Lung (tissue), 12 donors: ENCODE data around the gene RFPL3. TPM values are rescaled to one million over a fixed set of nuclear protein-coding genes. Genes with fewer than 3 reads are reported as not detected.

ENCODE experiments used
- ATAC-seq: fragments of 200-7000 bp; cut with Tn5 transposase; one replicate; pipeline ENCODE4 v1.9.1; 2020; ENCODE audit warnings: moderate number of reproducible peaks; ENCODE audit not compliant: insufficient read depth, low FRiP score
- DNase-seq, 3 donors: peaks; one replicate each; pipeline ENCODE4 v3.0.0-alpha.2; 2013 to 2017
- H3K27ac ChIP-seq, 2 donors: one replicate each; pipeline ENCODE4 v1.5.1; 2013; ENCODE audit warnings: mild to moderate bottlenecking in 2 of 2, moderate library complexity in 2 of 2, control low read depth in 1 of 2, inconsistent platforms in 1 of 2, low read depth in 1 of 2, low read length in 1 of 2
- H3K27me3 ChIP-seq, 3 donors: one replicate each; pipeline ENCODE4 v1.5.1; 2013; ENCODE audit warnings: low read length in 2 of 3; ENCODE audit not compliant: control insufficient read depth in 3 of 3, insufficient read depth in 3 of 3
- H3K36me3 ChIP-seq, 4 donors: one replicate each; pipeline ENCODE4 v1.5.1; 2013; ENCODE audit warnings: low read length in 4 of 4, mild to moderate bottlenecking in 1 of 4, moderate library complexity in 1 of 4; ENCODE audit not compliant: control insufficient read depth in 4 of 4, insufficient read depth in 4 of 4
- H3K4me1 ChIP-seq, 5 donors: one replicate each; pipeline ENCODE4 v1.5.1; 2013; ENCODE audit warnings: low read length in 5 of 5, mild to moderate bottlenecking in 2 of 5, moderate library complexity in 1 of 5; ENCODE audit not compliant: control insufficient read depth in 5 of 5, insufficient read depth in 5 of 5
- H3K4me3 ChIP-seq: one replicate; pipeline ENCODE4 v1.5.1; 2013; ENCODE audit warnings: mild to moderate bottlenecking, control low read depth, moderate library complexity
- H3K9ac ChIP-seq, 2 donors: one replicate each; pipeline ENCODE4 v1.5.1; 2013; ENCODE audit warnings: low read length in 2 of 2, control low read depth in 1 of 2; ENCODE audit not compliant: insufficient read depth in 1 of 2
- H3K9me3 ChIP-seq, 4 donors: one replicate each; pipeline ENCODE4 v1.5.1; 2013; ENCODE audit warnings: low read length in 3 of 4, mild to moderate bottlenecking in 1 of 4, moderate library complexity in 1 of 4; ENCODE audit not compliant: control insufficient read depth in 4 of 4, insufficient read depth in 3 of 4
- CTCF ChIP-seq: IDR thresholded peaks from 2 replicates; pipeline ENCODE4 v1.5.1; 2012; ENCODE audit warnings: mild to moderate bottlenecking; ENCODE audit errors: control extremely low read depth, extremely low read depth
- WGBS, 2 donors: extraction: QIAGEN DNeasy Blood & Tissue Kit; methylation state at CpG; one replicate each; pipeline ENCODE4 v1.1.7; 2013; 5-methylcytosine and 5-hydroxymethylcytosine counted together
- polyA plus RNA-seq, 2 donors: library from polyadenylated mRNA; stranded (reverse); fragments of 200-250 nt; gene quantifications; one replicate each; pipeline ENCODE4 v1.2.1, GENCODE V29; 2013
- total RNA-seq, 2 donors: library from RNA; depleted of rRNA in 1 of 2; stranded (reverse); fragments of >200 nt in 1 of 2; gene quantifications; one replicate each; pipeline ENCODE4 v1.2.1, GENCODE V29; 2014 to 2021
- donor health status: control.
- donor health status: control.
- donor health status: Bipolar disorder and iron deficiency.
- donor health status: healthy.
- donor health status: DM: yes; HTN: yes; CAD: no.

RFPL3 gene
- total and polyA plus RNA-seq, 4 donors = not detected

DNA sequence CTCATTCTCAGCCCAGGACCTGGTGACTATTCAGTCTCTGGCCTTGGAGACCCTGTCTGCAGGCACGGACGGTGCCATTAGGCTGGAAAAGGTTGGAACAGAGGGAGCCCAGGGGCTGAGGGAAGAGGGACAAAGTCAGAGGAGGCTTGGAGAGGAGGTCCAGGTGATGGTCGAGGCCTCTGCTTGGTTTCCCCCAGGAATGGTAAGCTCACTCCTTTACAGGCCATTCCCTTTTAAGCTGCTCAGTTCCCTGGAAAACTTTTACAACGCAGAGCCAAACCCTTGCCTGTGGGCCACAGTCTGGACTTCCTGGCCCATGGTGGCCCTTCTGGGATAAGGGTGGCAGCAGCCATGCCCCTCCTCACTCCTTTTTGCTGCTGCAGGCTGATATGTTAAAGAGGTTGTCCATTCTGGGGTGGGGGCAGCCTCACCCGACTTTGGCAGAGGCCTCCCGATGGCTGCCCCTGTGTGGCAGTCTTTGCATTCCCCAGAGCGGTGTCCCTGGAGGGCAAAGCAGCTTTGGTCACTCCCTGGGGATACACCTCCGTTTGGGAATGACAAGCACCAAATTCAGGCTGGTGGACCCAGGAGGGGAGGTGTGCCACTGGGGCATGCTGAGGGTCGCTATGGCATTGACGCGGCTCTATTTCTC, 34.0 kb upstream of the RFPL3 start:
- DNase-seq (no peak), ATAC-seq (no peak)
- TF ChIP-seq CTCF = no peak
- no peak overlapping the region for H3K27ac ChIP-seq
- H3K9ac ChIP-seq = no peak overlapping the region
- peaks cover 0 to 6% (median 0%) of the 10 kb centered on the region in 4 donors for H3K9me3 ChIP-seq
- H3K27me3 ChIP-seq = peaks cover 0 to 7% (median 0%) of the 10 kb centered on the region in 3 donors
- H3K36me3 ChIP-seq = no peaks in the 10 kb centered on the region
- WGBS, 2 donors = 87 to 91% methylated on average over 11 of the region's 11 CpGs
- H3K4me1 ChIP-seq = no peaks in the 10 kb centered on the region
- H3K4me3 ChIP-seq = no peak overlapping the region

GRCh38 chr22:32324505-32325415, 32.9 kb upstream of the RFPL3 start:
- Histone ChIP-seq H3K9me3 (no peaks in the 10 kb centered on the region), H3K36me3 (no peaks in the 10 kb centered on the region), H3K9ac (no peak overlapping the region), H3K27me3 (peaks cover 0 to 7% (median 0%) of the 10 kb centered on the region in 3 donors), H3K27ac (no peak overlapping the region), H3K4me3 (no peak overlapping the region), H3K4me1 (no peaks in the 10 kb centered on the region)
- ATAC-seq (no peak), DNase-seq (no peak)
- WGBS, 2 donors = 88 to 90% methylated on average over 26 of the region's 26 CpGs
- no peak for TF ChIP-seq CTCF

- no peaks in the 10 kb centered on the region for H3K4me1 ChIP-seq
- no peak for ATAC-seq
- H3K27me3 ChIP-seq = peaks cover 0 to 2% (median 0%) of the 10 kb centered on the region in 3 donors
- no peak overlapping the region for H3K4me3 ChIP-seq
- no peak for TF ChIP-seq CTCF
- no peaks in the 10 kb centered on the region for H3K9me3 ChIP-seq
- no peak overlapping the region for H3K9ac ChIP-seq
- no peaks in the 10 kb centered on the region for H3K36me3 ChIP-seq
- H3K27ac ChIP-seq = no peak overlapping the region
- DNase-seq = peak; percentile 15 to 30 (median 28)
- WGBS, 2 donors = 63 to 78% methylated on average over 9 of the region's 9 CpGs
Observed at GRCh38 chr22:32325416-32325801, 32.3 kb upstream of the RFPL3 start.
